ENCODE measurements around the gene SLC34A1. TPM values are rescaled to one million over a fixed set of nuclear protein-coding genes. Genes with fewer than 3 reads are reported as not detected.

SLC34A1 gene
- total and polyA plus RNA-seq, 2 experiments from 2014 or later, result not detected

DNA sequence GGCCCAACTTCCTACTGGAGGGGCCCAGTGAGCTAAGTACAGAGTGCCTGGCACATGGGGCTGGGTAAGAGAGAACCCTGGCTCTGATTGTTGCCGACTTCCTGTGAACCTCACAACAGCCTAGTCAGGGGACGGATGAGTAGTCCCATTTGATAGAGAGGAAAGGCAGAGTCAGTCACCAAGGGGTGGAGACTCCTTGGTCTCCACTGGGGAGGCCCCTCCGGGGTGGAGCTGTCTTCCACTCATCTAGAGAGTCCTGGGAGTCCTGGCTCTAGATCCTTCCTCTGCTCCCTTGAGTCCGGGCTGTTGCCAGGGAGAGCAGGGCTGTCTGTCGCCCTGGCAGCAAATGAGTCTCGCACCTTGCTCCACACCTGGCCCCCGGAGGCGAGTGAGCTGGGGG, 50.2 kb downstream of the SLC34A1 start:
- Mint-ChIP-seq H3K9me3 (peaks cover 4% of the 10 kb centered on the region; the same call in 1 of the 3 replicates), H3K4me3 (no peak overlapping the region), H3K4me1 (peaks cover 3% of the 10 kb centered on the region; the same call in 2 of the 3 replicates), H3K36me3 (ENCODE audit: low read depth) (peaks cover 56% of the 10 kb centered on the region), H3K27me3 (ENCODE audit: insufficient read depth, low read depth, poor library complexity) (peaks cover 7% of the 10 kb centered on the region), H3K27ac (no peak overlapping the region)
- TF ChIP-seq STAT1 (IDR thresholded peaks at IDR 0.05; ENCODE audit: unreplicated experiment) (no peak), JUNB (IDR thresholded peaks at IDR 0.05; ENCODE audit: unreplicated experiment) (no peak), POLR2AphosphoS5 (IDR thresholded peaks at IDR 0.05; ENCODE audit: low read depth) (no peak), EZH2phosphoT487 (IDR thresholded peaks at IDR 0.05; ENCODE audit: unreplicated experiment) (no peak)
- TF ChIP-seq, protein P1, sequence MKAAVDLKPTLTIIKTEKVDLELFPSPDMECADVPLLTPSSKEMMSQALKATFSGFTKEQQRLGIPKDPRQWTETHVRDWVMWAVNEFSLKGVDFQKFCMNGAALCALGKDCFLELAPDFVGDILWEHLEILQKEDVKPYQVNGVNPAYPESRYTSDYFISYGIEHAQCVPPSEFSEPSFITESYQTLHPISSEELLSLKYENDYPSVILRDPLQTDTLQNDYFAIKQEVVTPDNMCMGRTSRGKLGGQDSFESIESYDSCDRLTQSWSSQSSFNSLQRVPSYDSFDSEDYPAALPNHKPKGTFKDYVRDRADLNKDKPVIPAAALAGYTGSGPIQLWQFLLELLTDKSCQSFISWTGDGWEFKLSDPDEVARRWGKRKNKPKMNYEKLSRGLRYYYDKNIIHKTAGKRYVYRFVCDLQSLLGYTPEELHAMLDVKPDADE (IDR thresholded peaks at IDR 0.05), result no peak
- Histone ChIP-seq H3K9me2 (ENCODE audit: insufficient read depth) (no peaks in the 10 kb centered on the region), H3K27ac (ENCODE audit: low read depth) (no peak overlapping the region), H4K20me1 (replicated peaks; ENCODE audit: insufficient read depth) (peaks cover 4% of the 10 kb centered on the region), H3K79me2 (replicated peaks; ENCODE audit: insufficient read depth) (no peaks in the 10 kb centered on the region), H3F3A (replicated peaks; ENCODE audit: low read depth) (peaks cover 5% of the 10 kb centered on the region; the same call in 1 of the 2 replicates), H3K4me1 (ENCODE audit: insufficient read depth) (no peaks in the 10 kb centered on the region), H2AFZ (no peak overlapping the region), H3K36me3 (ENCODE audit: insufficient read depth) (peaks cover 3% of the 10 kb centered on the region; the same call in 1 of the 2 replicates), H3K4me3 (no peak overlapping the region), H3K4me2 (no peak overlapping the region), H3K27me3 (ENCODE audit: insufficient read depth) (no peaks in the 10 kb centered on the region)
- ATAC-seq, result no peak
- no peak for DNase-seq (ENCODE audit: low spot score)

DNA sequence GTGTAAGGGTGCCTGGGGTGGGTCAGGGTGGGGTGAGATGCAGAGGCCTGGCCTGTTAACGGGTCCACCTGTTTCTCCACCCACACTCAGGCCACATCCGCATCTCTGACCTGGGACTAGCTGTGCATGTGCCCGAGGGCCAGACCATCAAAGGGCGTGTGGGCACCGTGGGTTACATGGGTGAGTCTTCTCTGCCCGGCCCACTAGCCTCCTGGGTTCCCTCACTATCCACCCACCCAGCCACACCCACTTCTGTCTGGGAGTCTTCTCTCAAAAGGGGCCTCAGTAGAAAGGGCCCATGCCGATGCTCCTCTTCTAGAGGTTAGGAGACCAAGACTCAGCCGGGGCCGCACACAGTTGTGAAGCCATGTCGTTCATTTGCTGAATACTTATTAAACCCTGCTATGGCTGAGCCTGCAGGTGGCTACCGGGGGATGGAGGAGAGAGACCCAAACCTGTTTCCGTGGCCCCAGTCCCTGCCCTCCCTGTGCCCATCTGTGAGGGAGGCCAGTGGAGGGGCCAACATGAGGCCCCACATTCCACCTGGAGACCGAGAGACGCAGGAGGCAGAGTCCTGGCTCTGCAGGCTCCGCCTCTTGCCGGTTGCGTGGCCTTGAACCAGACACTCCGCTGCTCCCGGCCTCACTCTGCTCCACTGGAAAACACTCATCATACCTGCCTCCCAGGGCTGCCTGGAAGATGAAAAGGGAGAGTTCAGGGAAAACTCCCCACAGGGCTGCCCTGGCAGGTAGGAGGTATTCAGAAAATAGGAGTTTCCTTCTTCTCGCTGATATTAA, 50.9 kb downstream of the SLC34A1 start:
- H3K36me3 Mint-ChIP-seq (ENCODE audit: low read depth), result peaks cover 62% of the 10 kb centered on the region
- Histone ChIP-seq H3K27ac (ENCODE audit: low read depth) (no peak overlapping the region), H3K4me2 (no peak overlapping the region), H3K4me3 (no peak overlapping the region), H3F3A (replicated peaks; ENCODE audit: low read depth) (peaks cover 7% of the 10 kb centered on the region; the same call in 1 of the 2 replicates), H3K27me3 (ENCODE audit: insufficient read depth) (no peaks in the 10 kb centered on the region), H3K9me2 (ENCODE audit: insufficient read depth) (no peaks in the 10 kb centered on the region), H3K36me3 (ENCODE audit: insufficient read depth) (peaks cover 3% of the 10 kb centered on the region; the same call in 1 of the 2 replicates), H4K20me1 (replicated peaks; ENCODE audit: insufficient read depth) (no peaks in the 10 kb centered on the region), H2AFZ (no peak overlapping the region), H3K79me2 (replicated peaks; ENCODE audit: insufficient read depth) (no peaks in the 10 kb centered on the region), H3K4me1 (ENCODE audit: insufficient read depth) (0 out of 2 replicates have a peak, but pooled peaks cover 3% of the 10 kb centered on the region)
- ATAC-seq (no peak), DNase-seq (ENCODE audit: low spot score) (no peak)
- H3K9me3 Mint-ChIP-seq, result peaks cover 4% of the 10 kb centered on the region; the same call in 1 of the 3 replicates
- H3K4me1 Mint-ChIP-seq, result peaks cover 7% of the 10 kb centered on the region
- H3K27ac Mint-ChIP-seq, result no peak overlapping the region
- peaks cover 7% of the 10 kb centered on the region for H3K27me3 Mint-ChIP-seq (ENCODE audit: insufficient read depth, low read depth, poor library complexity)
- H3K4me3 Mint-ChIP-seq, result no peak overlapping the region; the same call in 2 of the 3 replicates
- TF ChIP-seq ZNF114 (CRISPR knock-in tag; IDR thresholded peaks at IDR 0.05), result no peak
- no peak for TF ChIP-seq JUNB (IDR thresholded peaks at IDR 0.05; ENCODE audit: unreplicated experiment)
- TF ChIP-seq, protein P2, sequence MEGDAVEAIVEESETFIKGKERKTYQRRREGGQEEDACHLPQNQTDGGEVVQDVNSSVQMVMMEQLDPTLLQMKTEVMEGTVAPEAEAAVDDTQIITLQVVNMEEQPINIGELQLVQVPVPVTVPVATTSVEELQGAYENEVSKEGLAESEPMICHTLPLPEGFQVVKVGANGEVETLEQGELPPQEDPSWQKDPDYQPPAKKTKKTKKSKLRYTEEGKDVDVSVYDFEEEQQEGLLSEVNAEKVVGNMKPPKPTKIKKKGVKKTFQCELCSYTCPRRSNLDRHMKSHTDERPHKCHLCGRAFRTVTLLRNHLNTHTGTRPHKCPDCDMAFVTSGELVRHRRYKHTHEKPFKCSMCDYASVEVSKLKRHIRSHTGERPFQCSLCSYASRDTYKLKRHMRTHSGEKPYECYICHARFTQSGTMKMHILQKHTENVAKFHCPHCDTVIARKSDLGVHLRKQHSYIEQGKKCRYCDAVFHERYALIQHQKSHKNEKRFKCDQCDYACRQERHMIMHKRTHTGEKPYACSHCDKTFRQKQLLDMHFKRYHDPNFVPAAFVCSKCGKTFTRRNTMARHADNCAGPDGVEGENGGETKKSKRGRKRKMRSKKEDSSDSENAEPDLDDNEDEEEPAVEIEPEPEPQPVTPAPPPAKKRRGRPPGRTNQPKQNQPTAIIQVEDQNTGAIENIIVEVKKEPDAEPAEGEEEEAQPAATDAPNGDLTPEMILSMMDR (conservative IDR thresholded peaks at IDR 0.05; ENCODE audit: low read depth in 2 of 2), result no peak
- no peak for TF ChIP-seq CREB1 (CRISPR knock-in tag; IDR thresholded peaks at IDR 0.05; ENCODE audit: low read depth)
- no peak for TF ChIP-seq POLR2AphosphoS5 (IDR thresholded peaks at IDR 0.05; ENCODE audit: low read depth)
- TF ChIP-seq ZNF331 (CRISPR knock-in tag; IDR thresholded peaks at IDR 0.05; ENCODE audit: low read depth), result no peak
- TF ChIP-seq, protein P3, sequence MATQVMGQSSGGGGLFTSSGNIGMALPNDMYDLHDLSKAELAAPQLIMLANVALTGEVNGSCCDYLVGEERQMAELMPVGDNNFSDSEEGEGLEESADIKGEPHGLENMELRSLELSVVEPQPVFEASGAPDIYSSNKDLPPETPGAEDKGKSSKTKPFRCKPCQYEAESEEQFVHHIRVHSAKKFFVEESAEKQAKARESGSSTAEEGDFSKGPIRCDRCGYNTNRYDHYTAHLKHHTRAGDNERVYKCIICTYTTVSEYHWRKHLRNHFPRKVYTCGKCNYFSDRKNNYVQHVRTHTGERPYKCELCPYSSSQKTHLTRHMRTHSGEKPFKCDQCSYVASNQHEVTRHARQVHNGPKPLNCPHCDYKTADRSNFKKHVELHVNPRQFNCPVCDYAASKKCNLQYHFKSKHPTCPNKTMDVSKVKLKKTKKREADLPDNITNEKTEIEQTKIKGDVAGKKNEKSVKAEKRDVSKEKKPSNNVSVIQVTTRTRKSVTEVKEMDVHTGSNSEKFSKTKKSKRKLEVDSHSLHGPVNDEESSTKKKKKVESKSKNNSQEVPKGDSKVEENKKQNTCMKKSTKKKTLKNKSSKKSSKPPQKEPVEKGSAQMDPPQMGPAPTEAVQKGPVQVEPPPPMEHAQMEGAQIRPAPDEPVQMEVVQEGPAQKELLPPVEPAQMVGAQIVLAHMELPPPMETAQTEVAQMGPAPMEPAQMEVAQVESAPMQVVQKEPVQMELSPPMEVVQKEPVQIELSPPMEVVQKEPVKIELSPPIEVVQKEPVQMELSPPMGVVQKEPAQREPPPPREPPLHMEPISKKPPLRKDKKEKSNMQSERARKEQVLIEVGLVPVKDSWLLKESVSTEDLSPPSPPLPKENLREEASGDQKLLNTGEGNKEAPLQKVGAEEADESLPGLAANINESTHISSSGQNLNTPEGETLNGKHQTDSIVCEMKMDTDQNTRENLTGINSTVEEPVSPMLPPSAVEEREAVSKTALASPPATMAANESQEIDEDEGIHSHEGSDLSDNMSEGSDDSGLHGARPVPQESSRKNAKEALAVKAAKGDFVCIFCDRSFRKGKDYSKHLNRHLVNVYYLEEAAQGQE (IDR thresholded peaks at IDR 0.05; ENCODE audit: unreplicated experiment), result no peak
- TF ChIP-seq EZH2 (IDR thresholded peaks at IDR 0.05; ENCODE audit: low read depth, unreplicated experiment), result no peak
- no peak for TF ChIP-seq EZH2phosphoT487 (IDR thresholded peaks at IDR 0.05; ENCODE audit: unreplicated experiment)
- no peak for TF ChIP-seq STAT1 (IDR thresholded peaks at IDR 0.05; ENCODE audit: unreplicated experiment)
- TF ChIP-seq, protein P1 (IDR thresholded peaks at IDR 0.05), result no peak

Measured in GM23338 (cell line).